A549 (cell line): ENCODE results near the gene ZBTB38.

Source experiments
- CEBPB ChIP-seq, 2 experiments: fragments of >200 bp in 1 of 2; sonication (Bioruptor Twin) in 1 of 2; formaldehyde crosslinking in 1 of 2; IDR thresholded peaks; 2 replicates each; pipeline ENCODE4 v1.6.1; 2012 to 2016
- EHMT2 ChIP-seq: fragments of 200-600 bp; sonication (generic); IDR thresholded peaks from 2 replicates; pipeline ENCODE4 v1.6.1; 2016; ENCODE audit warnings: antibody characterized with exemption, low read depth, mild to moderate bottlenecking, moderate library complexity
- EP300 ChIP-seq, 2 experiments: fragments of >200 bp; sonication (Bioruptor Twin); formaldehyde crosslinking; IDR thresholded peaks; 2 replicates in 1 of 2; 3 replicates in 1 of 2; pipeline ENCODE4 v1.6.1; 2016 to 2017
- HDAC2 ChIP-seq: fragments of 200-600 bp; sonication (generic); IDR thresholded peaks from 2 replicates; pipeline ENCODE4 v1.6.1; 2016
- MAFK ChIP-seq: fragments of 450-650 bp; IDR thresholded peaks from 2 replicates; pipeline ENCODE4 v1.6.1; 2014; ENCODE audit not compliant: partially characterized antibody
- MYC ChIP-seq: IDR thresholded peaks from 2 replicates; pipeline ENCODE4 v1.6.1; 2012; ENCODE audit warnings: mild to moderate bottlenecking, inconsistent platforms, low read length, improper control_type of control experiment, borderline replicate concordance
- PHF8 ChIP-seq: fragments of 200-600 bp; sonication (generic); IDR thresholded peaks from 2 replicates; pipeline ENCODE4 v1.6.1; 2016; ENCODE audit warnings: low read depth, mild to moderate bottlenecking, antibody characterized with exemption, moderate library complexity, borderline replicate concordance
- POLR2A ChIP-seq: IDR thresholded peaks from 2 replicates; pipeline ENCODE4 v1.6.1; 2012; ENCODE audit warnings: mild to moderate bottlenecking, low read length
- ZFP36 ChIP-seq: fragments of 450-650 bp; IDR thresholded peaks from 2 replicates; pipeline ENCODE4 v1.6.1; 2014; ENCODE audit warnings: borderline replicate concordance; ENCODE audit not compliant: partially characterized antibody
- TF ChIP-seq, protein P1 (sequence below): fragments of >200 bp; sonication (Bioruptor Twin); formaldehyde crosslinking; IDR thresholded peaks from 3 replicates; pipeline ENCODE4 v1.5.1; 2016
- TF ChIP-seq, protein P2 (sequence below): fragments of 200-600 bp; sonication (generic); IDR thresholded peaks from 2 replicates; pipeline ENCODE4 v1.6.1; 2016; ENCODE audit warnings: antibody characterized with exemption, mild to moderate bottlenecking, moderate library complexity

DNA sequence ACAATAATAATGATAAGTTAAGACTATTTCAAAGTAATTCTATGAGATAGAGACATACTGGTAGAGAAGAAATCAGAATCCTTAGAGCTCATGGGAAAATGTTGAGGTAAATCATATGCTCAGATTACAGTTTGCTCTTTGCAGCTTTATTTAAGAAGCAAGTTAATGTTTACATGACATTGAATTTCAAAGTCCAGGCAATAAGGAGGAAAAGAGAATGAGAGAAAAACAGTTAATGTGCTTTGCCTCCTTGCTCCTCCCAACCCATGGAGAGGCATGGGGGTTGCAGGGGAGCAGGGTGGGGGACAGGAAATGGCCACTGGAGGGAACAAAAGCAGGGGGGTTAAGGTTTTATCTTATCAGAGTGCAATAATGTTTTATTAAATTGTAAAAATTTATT is 42.2 kb upstream of the ZBTB38 start:
- TF ChIP-seq, protein P1, sequence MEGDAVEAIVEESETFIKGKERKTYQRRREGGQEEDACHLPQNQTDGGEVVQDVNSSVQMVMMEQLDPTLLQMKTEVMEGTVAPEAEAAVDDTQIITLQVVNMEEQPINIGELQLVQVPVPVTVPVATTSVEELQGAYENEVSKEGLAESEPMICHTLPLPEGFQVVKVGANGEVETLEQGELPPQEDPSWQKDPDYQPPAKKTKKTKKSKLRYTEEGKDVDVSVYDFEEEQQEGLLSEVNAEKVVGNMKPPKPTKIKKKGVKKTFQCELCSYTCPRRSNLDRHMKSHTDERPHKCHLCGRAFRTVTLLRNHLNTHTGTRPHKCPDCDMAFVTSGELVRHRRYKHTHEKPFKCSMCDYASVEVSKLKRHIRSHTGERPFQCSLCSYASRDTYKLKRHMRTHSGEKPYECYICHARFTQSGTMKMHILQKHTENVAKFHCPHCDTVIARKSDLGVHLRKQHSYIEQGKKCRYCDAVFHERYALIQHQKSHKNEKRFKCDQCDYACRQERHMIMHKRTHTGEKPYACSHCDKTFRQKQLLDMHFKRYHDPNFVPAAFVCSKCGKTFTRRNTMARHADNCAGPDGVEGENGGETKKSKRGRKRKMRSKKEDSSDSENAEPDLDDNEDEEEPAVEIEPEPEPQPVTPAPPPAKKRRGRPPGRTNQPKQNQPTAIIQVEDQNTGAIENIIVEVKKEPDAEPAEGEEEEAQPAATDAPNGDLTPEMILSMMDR: no peak
- no peak for TF ChIP-seq HDAC2
- TF ChIP-seq EHMT2: no peak
- no peak for TF ChIP-seq MYC
- no peak for TF ChIP-seq PHF8
- TF ChIP-seq CEBPB (IDR thresholded peaks at IDR 0.05): no peak
- TF ChIP-seq POLR2A: no peak
- no peak for TF ChIP-seq MAFK
- TF ChIP-seq, protein P2, sequence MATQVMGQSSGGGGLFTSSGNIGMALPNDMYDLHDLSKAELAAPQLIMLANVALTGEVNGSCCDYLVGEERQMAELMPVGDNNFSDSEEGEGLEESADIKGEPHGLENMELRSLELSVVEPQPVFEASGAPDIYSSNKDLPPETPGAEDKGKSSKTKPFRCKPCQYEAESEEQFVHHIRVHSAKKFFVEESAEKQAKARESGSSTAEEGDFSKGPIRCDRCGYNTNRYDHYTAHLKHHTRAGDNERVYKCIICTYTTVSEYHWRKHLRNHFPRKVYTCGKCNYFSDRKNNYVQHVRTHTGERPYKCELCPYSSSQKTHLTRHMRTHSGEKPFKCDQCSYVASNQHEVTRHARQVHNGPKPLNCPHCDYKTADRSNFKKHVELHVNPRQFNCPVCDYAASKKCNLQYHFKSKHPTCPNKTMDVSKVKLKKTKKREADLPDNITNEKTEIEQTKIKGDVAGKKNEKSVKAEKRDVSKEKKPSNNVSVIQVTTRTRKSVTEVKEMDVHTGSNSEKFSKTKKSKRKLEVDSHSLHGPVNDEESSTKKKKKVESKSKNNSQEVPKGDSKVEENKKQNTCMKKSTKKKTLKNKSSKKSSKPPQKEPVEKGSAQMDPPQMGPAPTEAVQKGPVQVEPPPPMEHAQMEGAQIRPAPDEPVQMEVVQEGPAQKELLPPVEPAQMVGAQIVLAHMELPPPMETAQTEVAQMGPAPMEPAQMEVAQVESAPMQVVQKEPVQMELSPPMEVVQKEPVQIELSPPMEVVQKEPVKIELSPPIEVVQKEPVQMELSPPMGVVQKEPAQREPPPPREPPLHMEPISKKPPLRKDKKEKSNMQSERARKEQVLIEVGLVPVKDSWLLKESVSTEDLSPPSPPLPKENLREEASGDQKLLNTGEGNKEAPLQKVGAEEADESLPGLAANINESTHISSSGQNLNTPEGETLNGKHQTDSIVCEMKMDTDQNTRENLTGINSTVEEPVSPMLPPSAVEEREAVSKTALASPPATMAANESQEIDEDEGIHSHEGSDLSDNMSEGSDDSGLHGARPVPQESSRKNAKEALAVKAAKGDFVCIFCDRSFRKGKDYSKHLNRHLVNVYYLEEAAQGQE: no peak
- TF ChIP-seq EP300 (IDR thresholded peaks at IDR 0.05): no peak
- TF ChIP-seq ZFP36: no peak
